Endothelial cell of coronary artery (primary cell): ENCODE measurements around the gene FGGY. TPM values are rescaled to one million over a fixed set of nuclear protein-coding genes. Genes with fewer than 3 reads are reported as not detected.

Source experiments
- total RNA-seq: library from RNA; depleted of rRNA; stranded (reverse); fragments of >200 nt; gene quantifications from 2 replicates; pipeline ENCODE4 v1.2.3, GENCODE V29; 2014

Gene FGGY
- 9.9 and 10.0 TPM in 2 replicates for total RNA-seq

DNA sequence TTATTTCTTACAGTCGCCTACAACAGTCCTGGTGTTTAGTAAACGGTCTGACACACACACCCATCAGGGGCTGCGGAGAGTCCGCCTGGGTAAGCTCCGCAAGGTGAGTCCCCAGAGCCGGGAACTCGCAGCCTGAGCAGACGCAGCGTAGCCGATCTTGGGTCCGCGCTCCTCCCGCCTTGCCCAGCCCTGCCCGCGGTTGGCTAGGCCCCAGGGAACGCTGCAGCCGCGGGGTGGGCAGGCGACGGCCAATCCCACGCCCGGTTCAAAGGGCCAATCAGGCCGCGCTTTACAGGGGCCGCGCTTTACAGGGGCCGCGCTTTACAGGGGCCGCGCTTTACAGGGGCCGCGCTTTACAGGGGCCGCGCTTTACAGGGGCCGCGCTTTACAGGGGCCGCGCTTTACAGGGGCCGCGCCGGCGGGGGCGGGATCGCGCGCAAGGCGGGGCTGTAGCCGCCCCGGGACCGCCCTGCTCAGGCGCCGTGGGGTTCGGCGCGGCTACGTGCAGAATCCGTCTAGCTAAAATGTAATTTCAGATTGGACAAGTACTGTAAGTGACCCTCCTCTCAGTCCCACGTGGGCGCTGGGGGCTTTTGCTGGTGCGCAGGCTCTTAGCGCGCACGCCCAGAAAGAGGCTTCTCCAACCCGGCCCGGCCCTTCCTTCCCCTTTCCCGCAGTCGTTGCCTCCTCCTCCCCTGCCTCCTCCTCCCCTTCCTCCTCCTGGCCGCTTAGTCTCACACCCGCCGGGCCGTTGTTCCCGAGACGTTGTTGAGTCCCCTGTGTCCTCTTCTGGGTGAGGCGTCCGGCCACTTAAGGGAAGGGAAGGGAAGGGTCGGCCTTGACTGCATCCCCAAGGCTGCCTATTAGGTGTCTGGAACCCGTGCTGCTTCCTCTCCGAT is at the start of gene FGGY:
FGGY (plus strand) TSS at position 737 of the 899 bp plus-strand sequence. CDS start 24,456 bp downstream, outside the sequence.

